ENCODE results near the gene SLC17A9.

- TF ChIP-seq CTCF (IDR thresholded peaks at IDR 0.05 in 2 of 3, conservative IDR thresholded peaks at IDR 0.05 in 1 of 3; ENCODE audit: control insufficient read depth in 2 of 3, extremely low read depth in 1 of 3, insufficient read depth in 1 of 3, low read depth in 3 of 3, low read length in 3 of 3) (no peak), RAD21 (IDR thresholded peaks at IDR 0.05; ENCODE audit: insufficient read depth, low read depth, low read length) (no peak), MXI1 (IDR thresholded peaks at IDR 0.05; ENCODE audit: low read depth, low read length) (no peak), TCF12 (IDR thresholded peaks at IDR 0.05; ENCODE audit: low read depth, low read length) (no peak), POLR2A (IDR thresholded peaks at IDR 0.05; ENCODE audit: low read depth, low read length) (no peak), POLR2AphosphoS5 (IDR thresholded peaks at IDR 0.05; ENCODE audit: low read length) (no peak), EP300 (IDR thresholded peaks at IDR 0.05; ENCODE audit: borderline replicate concordance in 1 of 2, control insufficient read depth in 1 of 2, low read depth in 2 of 2, low read length in 2 of 2) (no peak), EZH2 (IDR thresholded peaks at IDR 0.05; ENCODE audit: borderline replicate concordance, control insufficient read depth, low read depth, low read length) (no peak), SIN3A (IDR thresholded peaks at IDR 0.05; ENCODE audit: low read depth, low read length) (no peak), CHD4 (IDR thresholded peaks at IDR 0.05) (no peak), RAD51 (IDR thresholded peaks at IDR 0.05) (no peak), ZNF384 (IDR thresholded peaks at IDR 0.05; ENCODE audit: borderline replicate concordance, low read depth, low read length) (no peak), RFX5 (IDR thresholded peaks at IDR 0.05; ENCODE audit: low read depth, low read length) (no peak), POLR2AphosphoS2 (IDR thresholded peaks at IDR 0.05; ENCODE audit: low read depth, low read length) (no peak)
Observed at GRCh38 chr20:62913043-62913630, 39.4 kb upstream of the SLC17A9 start.
